Testis (tissue), 2 donors: Measurements from ENCODE around the gene ANO4.

Experiments
- POLR2A ChIP-seq: fragments of 450-650 bp; IDR thresholded peaks from one replicate; pipeline ENCODE4 v1.6.1; 2017; ENCODE audit warnings: antibody characterized with exemption, mild to moderate bottlenecking, moderate library complexity
- TF ChIP-seq, protein P1 (sequence below), 3 experiments: fragments of 450-650 bp in 2 of 3; fragments of 200-600 bp in 1 of 3; sonication (generic) in 1 of 3; IDR thresholded peaks; one replicate each; pipeline ENCODE4 v1.5.1; 2016 to 2019; ENCODE audit warnings: antibody characterized with exemption in 3 of 3, mild to moderate bottlenecking in 2 of 3, moderate library complexity in 1 of 3

DNA sequence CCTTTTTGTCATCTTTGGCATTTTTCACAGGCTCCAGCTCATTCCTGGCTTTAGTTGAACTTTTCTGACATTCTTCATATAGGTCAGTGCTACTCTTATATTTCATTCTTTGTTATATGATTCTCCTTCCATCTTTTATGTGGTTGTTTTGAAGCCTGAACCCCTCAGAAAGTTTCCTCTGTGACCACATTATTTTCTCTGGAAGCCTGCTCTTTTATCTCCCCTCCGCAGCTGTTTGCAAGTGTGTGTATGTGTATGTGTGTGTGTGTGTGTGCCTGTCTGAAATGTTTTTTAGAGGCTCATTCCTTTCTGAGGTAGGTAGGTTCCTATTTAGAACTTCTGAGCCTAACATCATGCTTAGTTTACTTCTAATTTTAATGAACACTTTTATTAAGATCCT is 47.6 kb downstream of the ANO4 start:
- TF ChIP-seq, protein P1, sequence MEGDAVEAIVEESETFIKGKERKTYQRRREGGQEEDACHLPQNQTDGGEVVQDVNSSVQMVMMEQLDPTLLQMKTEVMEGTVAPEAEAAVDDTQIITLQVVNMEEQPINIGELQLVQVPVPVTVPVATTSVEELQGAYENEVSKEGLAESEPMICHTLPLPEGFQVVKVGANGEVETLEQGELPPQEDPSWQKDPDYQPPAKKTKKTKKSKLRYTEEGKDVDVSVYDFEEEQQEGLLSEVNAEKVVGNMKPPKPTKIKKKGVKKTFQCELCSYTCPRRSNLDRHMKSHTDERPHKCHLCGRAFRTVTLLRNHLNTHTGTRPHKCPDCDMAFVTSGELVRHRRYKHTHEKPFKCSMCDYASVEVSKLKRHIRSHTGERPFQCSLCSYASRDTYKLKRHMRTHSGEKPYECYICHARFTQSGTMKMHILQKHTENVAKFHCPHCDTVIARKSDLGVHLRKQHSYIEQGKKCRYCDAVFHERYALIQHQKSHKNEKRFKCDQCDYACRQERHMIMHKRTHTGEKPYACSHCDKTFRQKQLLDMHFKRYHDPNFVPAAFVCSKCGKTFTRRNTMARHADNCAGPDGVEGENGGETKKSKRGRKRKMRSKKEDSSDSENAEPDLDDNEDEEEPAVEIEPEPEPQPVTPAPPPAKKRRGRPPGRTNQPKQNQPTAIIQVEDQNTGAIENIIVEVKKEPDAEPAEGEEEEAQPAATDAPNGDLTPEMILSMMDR (IDR thresholded peaks at IDR 0.05): no peak
- no peak for TF ChIP-seq POLR2A
